Peyer's patch (tissue), 4 donors: ENCODE results near the gene SERINC5. TPM values are rescaled to one million over a fixed set of nuclear protein-coding genes. Genes with fewer than 3 reads are reported as not detected.
"Not testable (repeated sequence)": the region's sequence is repeated elsewhere in the genome, so short reads cannot be mapped to it uniquely, and the experiment has no call there.

Experiments
- DNase-seq, 3 donors: peaks; one replicate each; pipeline ENCODE4 v3.0.0-alpha.2; 2017 to 2019
- H3K27ac ChIP-seq, 4 donors: fragments of 200-600 bp; sonication (generic); one replicate each; pipeline ENCODE4 v1.5.1; 2016 to 2019
- H3K27me3 ChIP-seq, 2 donors: fragments of 200-600 bp; sonication (generic); one replicate each; pipeline ENCODE4 v1.5.1; 2019
- H3K36me3 ChIP-seq, 3 donors: fragments of 200-600 bp; sonication (generic); one replicate each; pipeline ENCODE4 v1.5.1; 2016 to 2019
- H3K4me1 ChIP-seq, 4 donors: fragments of 200-600 bp; sonication (generic); one replicate each; pipeline ENCODE4 v1.5.1; 2016 to 2019
- H3K4me3 ChIP-seq, 4 donors: fragments of 200-600 bp; sonication (generic); 1 replicate in 3 of 4; 2 replicates in 1 of 4; pipeline ENCODE4 v1.5.1; 2016 to 2019; ENCODE audit warnings: mild to moderate bottlenecking in 1 of 4
- H3K9me3 ChIP-seq, 4 donors: fragments of 200-600 bp; sonication (generic); one replicate each; pipeline ENCODE4 v1.5.1; 2016 to 2019; ENCODE audit warnings: mild to moderate bottlenecking in 1 of 4
- POLR2A ChIP-seq, 2 donors: fragments of 450-650 bp; IDR thresholded peaks; one replicate each; pipeline ENCODE4 v1.5.1; 2017; ENCODE audit warnings: antibody characterized with exemption in 2 of 2, mild to moderate bottlenecking in 2 of 2, moderate library complexity in 2 of 2
- total RNA-seq, 4 donors: library from RNA; depleted of rRNA; stranded (reverse); fragments of >200 nt; gene quantifications; one replicate each; pipeline ENCODE4 v1.1.0, GENCODE V29; 2016
- TF ChIP-seq, protein P1 (sequence below), 6 experiments: fragments of 450-650 bp in 4 of 6; fragments of 200-600 bp in 2 of 6; sonication (generic) in 1 of 6; IDR thresholded peaks; one replicate each; pipeline ENCODE4 v1.5.1; 2017 to 2019; ENCODE audit warnings: antibody characterized with exemption in 6 of 6, mild to moderate bottlenecking in 3 of 6, moderate library complexity in 1 of 6

The SERINC5 gene
- total RNA-seq, 4 donors from 2014 or later: 22.3 to 40.9 (median 30.3) TPM

DNA sequence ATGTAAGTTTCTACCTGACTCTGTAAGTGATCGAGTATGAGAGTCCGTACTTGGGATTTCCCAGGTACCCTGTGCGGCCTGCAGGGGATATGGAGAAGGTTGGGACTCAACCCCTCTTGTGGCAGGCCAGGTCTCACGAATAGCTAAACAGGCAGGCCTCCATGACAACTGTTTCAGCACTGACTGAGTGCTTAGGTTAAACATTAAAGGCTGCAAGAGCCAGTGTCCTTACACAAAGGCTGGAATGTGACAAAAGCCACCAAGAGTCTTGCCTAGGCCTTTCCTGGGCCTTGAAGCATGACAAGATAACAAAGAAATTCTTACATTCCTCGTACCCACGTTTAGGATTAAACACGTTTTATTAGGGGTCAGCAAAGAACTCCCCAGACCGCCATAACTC, 162.1 kb downstream of the SERINC5 start:
- no peak overlapping the region for H3K27ac ChIP-seq
- H3K4me1 ChIP-seq: no peaks in the 10 kb centered on the region
- H3K27me3 ChIP-seq: no peaks in the 10 kb centered on the region
- no peak overlapping the region for H3K4me3 ChIP-seq
- no peaks in the 10 kb centered on the region for H3K36me3 ChIP-seq
- DNase-seq: no peak
- H3K9me3 ChIP-seq: no peaks in the 10 kb centered on the region
- TF ChIP-seq POLR2A (IDR thresholded peaks at IDR 0.05): no peak
- TF ChIP-seq, protein P1, sequence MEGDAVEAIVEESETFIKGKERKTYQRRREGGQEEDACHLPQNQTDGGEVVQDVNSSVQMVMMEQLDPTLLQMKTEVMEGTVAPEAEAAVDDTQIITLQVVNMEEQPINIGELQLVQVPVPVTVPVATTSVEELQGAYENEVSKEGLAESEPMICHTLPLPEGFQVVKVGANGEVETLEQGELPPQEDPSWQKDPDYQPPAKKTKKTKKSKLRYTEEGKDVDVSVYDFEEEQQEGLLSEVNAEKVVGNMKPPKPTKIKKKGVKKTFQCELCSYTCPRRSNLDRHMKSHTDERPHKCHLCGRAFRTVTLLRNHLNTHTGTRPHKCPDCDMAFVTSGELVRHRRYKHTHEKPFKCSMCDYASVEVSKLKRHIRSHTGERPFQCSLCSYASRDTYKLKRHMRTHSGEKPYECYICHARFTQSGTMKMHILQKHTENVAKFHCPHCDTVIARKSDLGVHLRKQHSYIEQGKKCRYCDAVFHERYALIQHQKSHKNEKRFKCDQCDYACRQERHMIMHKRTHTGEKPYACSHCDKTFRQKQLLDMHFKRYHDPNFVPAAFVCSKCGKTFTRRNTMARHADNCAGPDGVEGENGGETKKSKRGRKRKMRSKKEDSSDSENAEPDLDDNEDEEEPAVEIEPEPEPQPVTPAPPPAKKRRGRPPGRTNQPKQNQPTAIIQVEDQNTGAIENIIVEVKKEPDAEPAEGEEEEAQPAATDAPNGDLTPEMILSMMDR (IDR thresholded peaks at IDR 0.05): no peak

DNA sequence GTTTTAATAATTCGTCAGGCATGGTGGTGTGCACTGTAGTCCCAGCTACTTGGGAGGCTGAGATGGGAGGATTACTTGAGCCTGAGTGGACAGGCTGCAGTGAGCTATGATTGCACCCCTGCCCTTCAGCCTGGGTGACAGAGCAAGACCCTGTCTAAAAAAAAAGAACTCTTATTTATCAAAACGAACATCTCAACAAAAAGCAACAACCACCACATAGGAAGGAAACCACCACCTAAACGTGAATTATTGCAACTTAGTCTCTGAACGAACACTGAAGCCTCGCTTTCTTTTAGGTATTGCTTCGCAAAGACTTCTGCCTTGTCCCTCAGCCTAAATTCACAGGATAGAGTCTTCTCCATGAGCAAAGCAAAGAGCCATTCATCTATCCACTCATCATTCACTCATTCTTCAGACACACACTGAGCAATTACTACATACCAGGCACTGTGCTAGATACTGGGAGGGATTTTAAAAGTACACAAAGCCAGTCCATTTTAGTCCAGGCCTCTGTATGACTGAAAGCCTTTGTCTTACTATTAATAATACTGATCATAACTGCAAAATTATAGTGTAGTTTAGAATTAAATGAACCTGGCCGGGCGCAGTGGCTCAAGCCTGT, 163.3 kb downstream of the SERINC5 start:
- Histone ChIP-seq H3K27me3 (no peaks in the 10 kb centered on the region), H3K36me3 (no peaks in the 10 kb centered on the region), H3K27ac (no peak overlapping the region), H3K9me3 (no peaks in the 10 kb centered on the region), H3K4me1 (no peaks in the 10 kb centered on the region), H3K4me3 (no peak overlapping the region)
- no peak for DNase-seq
- TF ChIP-seq POLR2A (IDR thresholded peaks at IDR 0.05): no peak
- TF ChIP-seq, protein P1 (IDR thresholded peaks at IDR 0.05): no peak

DNA sequence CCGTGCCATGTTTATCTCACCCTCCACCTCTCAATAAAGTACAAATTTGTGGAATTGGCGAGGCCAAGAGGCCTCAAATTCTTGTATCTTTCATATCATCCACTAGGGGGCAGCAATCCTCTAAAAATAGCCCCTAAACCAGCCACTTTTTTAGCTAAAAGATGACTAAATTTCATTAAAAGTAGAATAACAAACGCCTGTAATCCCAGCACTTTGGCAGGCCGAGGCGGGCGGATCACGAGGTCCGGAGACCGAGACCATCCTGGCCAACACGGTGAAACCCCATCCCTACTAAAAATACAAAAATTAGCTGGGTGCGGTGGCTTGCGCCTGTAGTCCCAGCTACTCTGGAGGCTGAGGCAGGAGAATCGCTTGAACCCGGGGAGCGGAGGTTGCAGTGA, 164.1 kb downstream of the SERINC5 start:
- not testable (repeated sequence) for H3K4me1 ChIP-seq, H3K4me3 ChIP-seq, H3K27me3 ChIP-seq, H3K27ac ChIP-seq, H3K9me3 ChIP-seq, H3K36me3 ChIP-seq
- peak in 1 of 3 donors; percentile 49 for DNase-seq
- TF ChIP-seq, protein P1 (IDR thresholded peaks at IDR 0.05): peak; percentile 62 to 85 (median 80)

DNA sequence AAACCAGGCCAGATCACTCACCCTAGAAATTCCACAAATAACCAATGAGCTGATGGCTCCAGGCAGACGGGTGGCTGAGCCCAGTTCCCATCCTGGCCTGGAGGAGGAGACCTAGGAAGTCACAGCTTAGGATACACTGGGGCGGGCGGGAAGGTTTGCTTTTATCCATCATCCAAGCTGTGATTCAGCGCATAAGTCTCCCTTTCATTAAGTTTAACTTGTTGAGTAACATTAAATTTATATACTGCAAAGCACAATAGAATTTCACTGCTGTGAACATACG, 165.0 kb downstream of the SERINC5 start:
- Histone ChIP-seq H3K4me1 (no peaks in the 10 kb centered on the region), H3K27me3 (no peaks in the 10 kb centered on the region), H3K36me3 (no peaks in the 10 kb centered on the region), H3K4me3 (no peak overlapping the region), H3K27ac (no peak overlapping the region), H3K9me3 (no peaks in the 10 kb centered on the region)
- TF ChIP-seq POLR2A (IDR thresholded peaks at IDR 0.05): no peak
- TF ChIP-seq, protein P1 (IDR thresholded peaks at IDR 0.05): no peak
- no peak for DNase-seq

DNA sequence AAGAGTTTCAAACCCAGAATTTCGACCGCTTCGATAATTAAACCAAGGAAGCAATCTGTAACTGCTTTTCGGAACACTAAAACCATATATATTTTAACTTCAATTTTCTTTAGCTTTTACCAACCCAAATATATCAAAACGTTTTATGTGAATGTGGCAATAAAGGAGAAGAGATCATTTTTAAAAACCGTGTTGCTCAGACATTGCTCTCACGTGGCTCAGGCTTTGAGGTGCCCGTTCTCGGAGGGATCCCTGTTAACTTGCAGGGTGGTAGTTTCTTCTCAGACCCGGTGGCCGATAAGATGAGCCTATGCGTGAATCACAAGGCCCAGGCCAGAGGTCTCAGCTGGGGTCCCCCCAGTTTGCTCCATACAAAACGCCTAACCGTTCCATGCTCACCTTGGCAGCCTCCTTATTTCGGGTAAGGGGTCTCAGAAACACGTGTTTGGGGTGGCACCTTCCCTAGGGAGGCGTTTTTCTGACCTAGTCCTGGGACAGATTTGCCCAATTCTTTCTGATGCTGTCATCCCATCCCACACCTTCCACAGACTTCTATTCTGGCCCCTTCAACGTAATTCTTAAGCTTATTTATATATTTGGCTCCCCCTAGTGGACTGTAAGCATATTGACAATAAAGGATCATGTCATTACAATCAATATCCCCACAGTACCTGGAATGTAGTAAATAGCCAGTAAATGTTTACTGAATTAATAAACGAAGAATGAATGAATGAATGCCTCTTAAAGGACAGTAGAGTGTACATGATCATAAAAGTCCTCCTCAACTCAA, 172.6 kb downstream of the SERINC5 start:
- TF ChIP-seq POLR2A (IDR thresholded peaks at IDR 0.05): no peak
- TF ChIP-seq, protein P1 (IDR thresholded peaks at IDR 0.05): peak; percentile 58 to 85 (median 75)
- Histone ChIP-seq H3K9me3 (no peaks in the 10 kb centered on the region), H3K4me3 (peak overlapping the region in 1 of 4 donors; percentile 26), H3K4me1 (no peaks in the 10 kb centered on the region), H3K27me3 (no peaks in the 10 kb centered on the region), H3K27ac (peak overlapping the region in 3 of 4 donors; percentile 20 to 41 (median 35)), H3K36me3 (no peaks in the 10 kb centered on the region)
- DNase-seq: no peak
